ENCODE results near the gene DENND11.

The DENND11 gene, protein sequence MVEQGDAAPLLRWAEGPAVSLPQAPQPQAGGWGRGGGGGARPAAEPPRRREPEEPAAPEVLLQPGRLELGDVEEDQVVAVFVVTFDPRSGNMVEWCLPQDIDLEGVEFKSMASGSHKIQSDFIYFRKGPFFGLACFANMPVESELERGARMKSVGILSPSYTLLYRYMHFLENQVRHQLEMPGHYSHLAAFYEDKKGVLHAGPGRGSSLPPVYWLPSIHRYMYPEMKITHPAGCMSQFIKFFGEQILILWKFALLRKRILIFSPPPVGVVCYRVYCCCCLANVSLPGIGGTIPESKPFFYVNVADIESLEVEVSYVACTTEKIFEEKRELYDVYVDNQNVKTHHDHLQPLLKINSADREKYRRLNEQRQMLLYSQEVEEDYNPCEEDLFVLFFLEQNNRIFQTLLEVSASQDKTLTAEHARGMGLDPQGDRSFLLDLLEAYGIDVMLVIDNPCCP

GRCh38 chr7:141702047-141702567 is at the start of gene DENND11:
DENND11 (minus strand) TSS chr7:141702166; CDS start chr7:141702153, 13 bp downstream.
- no peaks in the 10 kb centered on the region for H3K9me3 Mint-ChIP-seq
- H3K4me1 Mint-ChIP-seq, result peaks cover 45% of the 10 kb centered on the region
- H3K36me3 Mint-ChIP-seq, result no peaks in the 10 kb centered on the region
- peak within 1 kb of the TSS; percentile 84 for H3K4me3 Mint-ChIP-seq
- no peaks in the 10 kb centered on the region for H3K27me3 Mint-ChIP-seq
- peak within 1 kb of the TSS; percentile 75 for H3K27ac Mint-ChIP-seq

DNA sequence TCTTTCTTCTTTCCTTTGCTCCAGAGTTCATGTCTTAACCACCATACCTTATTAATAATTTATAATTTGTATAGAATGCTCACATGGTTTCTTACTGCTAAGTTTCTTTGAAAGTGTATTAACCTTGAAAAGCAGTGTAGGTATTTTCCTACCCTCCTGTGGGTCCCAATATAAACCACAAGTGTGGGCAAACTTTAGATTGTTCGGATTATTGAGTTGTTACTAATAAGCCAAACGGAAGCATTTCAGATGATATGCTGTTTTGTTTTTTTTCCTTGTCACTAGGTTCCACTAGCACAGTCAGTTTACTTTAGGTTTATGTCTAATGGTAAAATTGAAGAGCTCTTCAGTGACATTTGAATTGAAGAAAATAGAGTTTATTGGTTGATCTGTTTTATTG is 46.4 kb upstream of the DENND11 start:
- Mint-ChIP-seq H3K4me1 (peaks cover 11% of the 10 kb centered on the region), H3K9me3 (peaks cover 9% of the 10 kb centered on the region), H3K27me3 (no peaks in the 10 kb centered on the region), H3K36me3 (peaks cover 52% of the 10 kb centered on the region), H3K4me3 (no peak overlapping the region), H3K27ac (no peak overlapping the region)

DNA sequence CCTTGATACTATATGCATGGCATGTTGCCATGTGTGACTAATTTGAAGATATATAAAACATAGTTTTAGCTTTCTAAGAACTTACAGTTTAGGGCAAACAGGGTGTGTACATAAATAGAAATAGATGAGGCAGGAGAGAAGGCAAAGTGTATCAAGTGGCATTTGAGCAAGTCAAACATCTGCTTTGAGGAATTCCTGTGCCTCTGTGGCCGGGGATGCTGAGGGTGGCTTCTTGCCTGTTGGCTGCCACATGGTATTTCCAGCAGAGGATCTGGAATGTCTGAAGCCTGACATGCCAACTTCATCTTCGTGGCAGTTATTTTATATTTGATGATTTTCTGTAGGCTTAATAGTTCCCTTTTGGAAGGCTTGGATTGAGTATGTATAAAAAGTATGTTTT is 42.2 kb upstream of the DENND11 start:
- Mint-ChIP-seq H3K4me1 (peaks cover 47% of the 10 kb centered on the region), H3K4me3 (no peak overlapping the region), H3K27ac (peak overlapping the region; percentile 20), H3K9me3 (no peaks in the 10 kb centered on the region), H3K27me3 (no peaks in the 10 kb centered on the region), H3K36me3 (peaks cover 37% of the 10 kb centered on the region)

- Mint-ChIP-seq H3K36me3 (peaks cover 41% of the 10 kb centered on the region), H3K4me1 (peaks cover 63% of the 10 kb centered on the region), H3K4me3 (no peak overlapping the region), H3K27ac (no peak overlapping the region), H3K9me3 (no peaks in the 10 kb centered on the region), H3K27me3 (no peaks in the 10 kb centered on the region)
These were observed 40.3 kb upstream of the DENND11 start for GRCh38 chr7:141742229-141742628.

GRCh38 chr7:141739250-141739649 is 37.3 kb upstream of the DENND11 start:
- Mint-ChIP-seq H3K36me3 (peaks cover 36% of the 10 kb centered on the region), H3K9me3 (no peaks in the 10 kb centered on the region), H3K4me3 (peak overlapping the region; percentile 98), H3K4me1 (peaks cover 61% of the 10 kb centered on the region), H3K27ac (peak overlapping the region; percentile 99), H3K27me3 (no peaks in the 10 kb centered on the region)

DNA sequence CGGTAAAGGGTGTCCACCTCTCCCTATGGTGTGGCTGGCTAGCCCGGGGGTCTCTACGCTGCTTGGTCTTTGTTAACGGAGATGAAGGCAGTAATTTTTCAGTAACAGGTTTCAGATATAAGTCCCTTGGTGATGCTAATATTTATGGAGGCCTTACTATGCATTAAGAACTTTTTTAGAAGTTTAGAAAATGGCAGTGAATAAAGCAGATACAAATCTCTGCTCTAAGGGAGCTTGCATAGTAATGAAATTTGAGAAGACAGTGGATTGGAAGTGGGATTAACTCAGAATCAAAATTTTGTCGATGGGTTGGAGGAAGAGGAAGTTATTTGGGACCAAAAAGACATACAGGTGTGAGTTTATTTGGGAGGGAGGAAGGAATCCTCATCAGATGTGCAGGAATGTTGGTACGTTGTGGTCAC is 36.6 kb upstream of the DENND11 start:
- H3K4me3 Mint-ChIP-seq, result peak overlapping the region; percentile 98
- H3K9me3 Mint-ChIP-seq, result no peaks in the 10 kb centered on the region
- no peaks in the 10 kb centered on the region for H3K27me3 Mint-ChIP-seq
- peaks cover 30% of the 10 kb centered on the region for H3K36me3 Mint-ChIP-seq
- H3K27ac Mint-ChIP-seq, result peak overlapping the region; percentile 99
- peaks cover 55% of the 10 kb centered on the region for H3K4me1 Mint-ChIP-seq

DNA sequence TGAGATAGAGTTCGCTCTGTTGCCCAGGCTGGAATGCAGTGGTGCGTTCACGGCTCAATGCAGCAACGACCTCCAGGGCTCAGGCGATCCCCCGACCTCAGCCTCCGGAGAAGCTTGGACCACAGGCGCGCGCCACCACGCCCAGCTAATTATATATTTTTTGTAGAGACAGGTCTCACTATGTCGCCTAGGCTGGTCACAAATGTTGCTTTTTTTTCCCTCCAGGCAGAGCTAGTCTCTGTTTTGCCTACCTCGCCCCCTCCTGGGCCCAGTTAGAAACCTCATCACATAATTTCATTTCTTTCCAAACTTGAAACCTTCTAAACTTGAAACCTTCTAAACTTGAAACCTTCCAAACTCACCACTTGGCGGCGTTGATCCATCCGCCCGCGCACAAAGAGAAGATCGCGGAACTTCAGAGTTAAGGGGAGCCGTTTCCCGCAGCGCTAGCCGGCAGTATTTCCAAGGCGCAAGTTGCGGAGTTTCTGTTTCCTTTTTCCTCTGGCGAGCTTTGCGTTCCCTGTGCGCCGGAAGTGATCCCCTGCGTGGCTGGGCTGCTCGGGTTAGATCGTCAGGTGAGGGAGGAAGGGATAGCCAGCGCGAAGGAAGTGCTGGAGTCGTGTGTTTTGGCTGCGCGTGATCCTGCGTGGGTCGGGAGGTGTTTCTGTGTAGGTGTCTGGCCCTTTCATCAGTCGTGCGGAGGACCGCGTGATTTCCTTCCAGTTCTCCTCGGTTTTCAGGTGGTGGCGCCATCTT is 36.0 kb upstream of the DENND11 start, which contains the start of gene SSBP1:
Gene SSBP1 (plus strand): TSS at position 523 of the 756 bp plus-strand sequence. CDS start 809 bp downstream, outside the sequence.
- H3K27ac Mint-ChIP-seq, result peak within 1 kb of the TSS; percentile 99
- peaks cover 27% of the 10 kb centered on the region for H3K36me3 Mint-ChIP-seq

DNA sequence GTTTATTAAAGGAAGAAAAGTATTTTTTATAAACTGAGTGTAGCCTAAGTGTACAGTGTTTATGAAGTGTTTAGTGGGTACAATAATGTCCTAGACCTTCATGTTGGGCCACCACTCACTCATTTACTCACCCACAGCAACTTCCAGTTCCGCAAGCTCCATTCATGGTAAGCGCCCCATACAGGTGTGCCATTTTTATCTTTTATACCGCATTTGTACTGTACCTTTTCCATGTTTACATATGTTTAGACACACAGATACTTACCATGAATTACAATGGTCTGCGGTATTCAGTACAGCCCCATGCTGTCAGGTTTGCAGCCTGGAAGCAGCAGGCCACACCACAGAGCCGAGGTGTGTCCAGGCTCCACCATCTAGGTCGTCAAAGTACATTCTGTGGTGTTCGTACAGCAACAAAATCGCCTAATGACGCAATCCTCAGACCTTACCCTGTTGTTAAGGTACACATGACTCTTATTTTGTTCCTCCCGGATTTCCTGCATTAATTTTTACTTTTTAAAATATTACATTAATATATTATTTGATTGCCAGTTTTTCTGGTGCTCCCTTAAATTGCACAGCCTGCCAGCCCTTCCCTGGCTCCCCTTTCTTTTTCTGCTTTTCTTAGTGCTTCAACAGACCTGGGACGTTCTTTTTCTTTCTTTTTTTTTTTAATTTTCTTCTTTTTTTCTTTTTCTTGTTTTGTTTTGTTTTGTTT is 35.3 kb upstream of the DENND11 start:
- Mint-ChIP-seq H3K36me3 (peaks cover 23% of the 10 kb centered on the region), H3K27me3 (no peaks in the 10 kb centered on the region), H3K9me3 (no peaks in the 10 kb centered on the region), H3K4me1 (peaks cover 50% of the 10 kb centered on the region), H3K4me3 (peak overlapping the region; percentile 98), H3K27ac (peak overlapping the region; percentile 99)

More for the DNA sequence above, 36.0 kb upstream of the DENND11 start, which contains the start of gene SSBP1:
- Mint-ChIP-seq H3K4me3 (peak within 1 kb of the TSS; percentile 98), H3K9me3 (no peaks in the 10 kb centered on the region), H3K4me1 (peaks cover 54% of the 10 kb centered on the region), H3K27me3 (no peaks in the 10 kb centered on the region)

GRCh38 chr7:141731476-141732149 is 29.6 kb upstream of the DENND11 start:
- H3K27me3 Mint-ChIP-seq, result no peaks in the 10 kb centered on the region
- no peaks in the 10 kb centered on the region for H3K36me3 Mint-ChIP-seq
- H3K4me3 Mint-ChIP-seq, result no peak overlapping the region
- H3K27ac Mint-ChIP-seq, result peak overlapping the region; percentile 15
- no peaks in the 10 kb centered on the region for H3K4me1 Mint-ChIP-seq
- no peaks in the 10 kb centered on the region for H3K9me3 Mint-ChIP-seq

DNA sequence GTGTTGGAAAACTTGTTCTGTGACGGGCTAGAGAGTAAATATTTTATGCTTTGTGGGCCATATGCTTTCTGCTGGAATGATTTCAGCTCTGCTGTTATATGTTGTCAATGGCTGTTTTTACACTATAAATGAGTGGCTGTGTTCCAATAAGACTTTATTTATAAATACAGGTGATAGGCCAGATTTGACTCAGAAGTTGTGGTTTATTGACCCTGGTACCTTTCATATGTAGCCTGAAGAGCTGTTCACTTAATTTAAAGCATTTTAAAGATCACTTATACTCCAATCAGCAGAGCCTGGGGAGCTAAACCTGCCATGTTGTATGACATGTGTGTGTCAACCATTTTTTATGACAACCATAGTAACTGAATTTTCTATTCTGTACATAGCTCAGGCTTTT is 27.1 kb upstream of the DENND11 start:
- Mint-ChIP-seq H3K27me3 (no peaks in the 10 kb centered on the region), H3K36me3 (peaks cover 5% of the 10 kb centered on the region), H3K4me3 (no peak overlapping the region), H3K27ac (no peak overlapping the region), H3K4me1 (no peaks in the 10 kb centered on the region), H3K9me3 (no peaks in the 10 kb centered on the region)

DNA sequence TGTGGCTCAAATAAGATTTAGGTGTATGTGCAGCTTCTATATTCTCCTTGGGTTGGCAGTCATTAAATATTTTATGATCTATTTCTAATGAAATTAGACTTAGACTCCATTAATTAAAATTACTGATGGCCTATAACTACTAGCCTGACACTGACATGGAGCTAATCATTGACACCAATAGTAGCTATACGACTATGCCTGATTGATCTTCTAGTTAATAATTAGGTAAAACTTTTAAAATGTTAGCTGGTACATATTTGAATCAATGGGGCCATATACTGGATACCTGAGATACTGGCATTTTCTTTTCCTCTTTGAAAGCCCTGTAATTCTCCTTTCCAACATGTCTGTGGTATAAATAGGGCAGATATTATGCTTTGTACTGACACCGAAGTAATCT is 20.6 kb upstream of the DENND11 start:
- no peaks in the 10 kb centered on the region for H3K27me3 Mint-ChIP-seq
- H3K36me3 Mint-ChIP-seq, result peaks cover 7% of the 10 kb centered on the region
- H3K9me3 Mint-ChIP-seq, result no peaks in the 10 kb centered on the region
- H3K4me3 Mint-ChIP-seq, result no peak overlapping the region
- H3K4me1 Mint-ChIP-seq, result no peaks in the 10 kb centered on the region
- no peak overlapping the region for H3K27ac Mint-ChIP-seq

GRCh38 chr7:141717450-141717849 is 15.5 kb upstream of the DENND11 start:
- Mint-ChIP-seq H3K27ac (no peak overlapping the region), H3K4me1 (no peaks in the 10 kb centered on the region), H3K36me3 (peaks cover 2% of the 10 kb centered on the region), H3K27me3 (no peaks in the 10 kb centered on the region), H3K4me3 (no peak overlapping the region), H3K9me3 (no peaks in the 10 kb centered on the region)

- Mint-ChIP-seq H3K27ac (no peak overlapping the region), H3K4me3 (no peak overlapping the region), H3K4me1 (peaks cover 4% of the 10 kb centered on the region), H3K36me3 (peaks cover 2% of the 10 kb centered on the region), H3K9me3 (no peaks in the 10 kb centered on the region), H3K27me3 (no peaks in the 10 kb centered on the region)
These were observed 14.1 kb upstream of the DENND11 start for GRCh38 chr7:141715794-141716689.

- H3K4me3 Mint-ChIP-seq, result no peak overlapping the region
- H3K9me3 Mint-ChIP-seq, result no peaks in the 10 kb centered on the region
- peaks cover 2% of the 10 kb centered on the region for H3K36me3 Mint-ChIP-seq
- H3K4me1 Mint-ChIP-seq, result peaks cover 4% of the 10 kb centered on the region
- no peak overlapping the region for H3K27ac Mint-ChIP-seq
- no peaks in the 10 kb centered on the region for H3K27me3 Mint-ChIP-seq
These were observed 13.1 kb upstream of the DENND11 start for GRCh38 chr7:141715018-141715417.
